IMR-90 (cell line): ENCODE data around the gene SMIM24. TPM values are rescaled to one million over a fixed set of nuclear protein-coding genes. Genes with fewer than 3 reads are reported as not detected.

ENCODE experiments used
- ATAC-seq: fragments of 200-7000 bp; cut with Tn5 transposase; 2 replicates; pipeline ENCODE4 v1.9.1; 2020; ENCODE audit warnings: low read depth, mild to moderate bottlenecking, moderate library complexity
- BruUV-seq: library from RNA; stranded (reverse); fragments of 400-500 nt; replicated peaks from 2 replicates; lab custom pipeline; 2021; lab: Mats Ljungman, UMichigan
- CTCF ChIA-PET: fragments of 300-600 bp; formaldehyde crosslinking; extraction: SDS; loops from one replicate; lab custom pipeline; 2021; ENCODE audit warnings: antibody characterized with exemption; lab: Yijun Ruan, JAX
- POLR2A ChIA-PET: fragments of 300-600 bp; sonication (Branson Sonifier 250); formaldehyde crosslinking; loops from one replicate; lab custom pipeline; 2022; ENCODE audit warnings: antibody characterized with exemption; ENCODE audit not compliant: unreplicated experiment; lab: Charles Lee
- DNase-seq: peaks from one replicate; pipeline ENCODE4 v3.0.0; 2013
- H2AFZ ChIP-seq: replicated peaks from 2 replicates; pipeline ENCODE3; 2013; ENCODE audit warnings: low read length, mild to moderate bottlenecking; ENCODE audit not compliant: poor library complexity
- H2AK5ac ChIP-seq: 2 replicates; pipeline ENCODE4 v1.6.1; 2013; ENCODE audit warnings: low read depth, low read length, inconsistent platforms
- H2AK9ac ChIP-seq: replicated peaks from 2 replicates; pipeline ENCODE3; 2013; ENCODE audit warnings: mild to moderate bottlenecking, low read depth, low read length, moderate library complexity; ENCODE audit not compliant: poor library complexity
- H2BK120ac ChIP-seq: 2 replicates; pipeline ENCODE4 v1.6.1; 2013; ENCODE audit warnings: low read depth, low read length, inconsistent platforms
- H2BK15ac ChIP-seq: 3 replicates; pipeline ENCODE4 v1.6.1; 2013; ENCODE audit warnings: low read depth, low read length, inconsistent platforms
- H2BK20ac ChIP-seq: 2 replicates; pipeline ENCODE4 v1.6.1; 2013; ENCODE audit warnings: low read depth, mild to moderate bottlenecking, inconsistent platforms, low read length, moderate library complexity
- H2BK5ac ChIP-seq: 2 replicates; pipeline ENCODE4 v1.6.1; 2013; ENCODE audit warnings: mild to moderate bottlenecking, low read depth, low read length, inconsistent platforms; ENCODE audit not compliant: poor library complexity, severe bottlenecking
- H3K14ac ChIP-seq: replicated peaks from 2 replicates; pipeline ENCODE4 v1.6.1; 2013; ENCODE audit warnings: low read depth, low read length, inconsistent platforms
- H3K18ac ChIP-seq: 2 replicates; pipeline ENCODE4 v1.6.1; 2013; ENCODE audit warnings: low read depth, low read length, control low read depth
- H3K23ac ChIP-seq: 2 replicates; pipeline ENCODE4 v1.6.1; 2013; ENCODE audit warnings: low read depth, low read length, inconsistent platforms
- H3K27ac ChIP-seq: 2 replicates; pipeline ENCODE4 v1.5.1; 2013; ENCODE audit warnings: mild to moderate bottlenecking, control low read depth, low read length; ENCODE audit not compliant: insufficient read depth
- H3K27me3 ChIP-seq: 2 replicates; pipeline ENCODE4 v1.6.1; 2013; ENCODE audit warnings: low read length; ENCODE audit not compliant: control insufficient read depth, insufficient read depth
- H3K36me3 ChIP-seq: 2 replicates; pipeline ENCODE4 v1.6.1; 2013; ENCODE audit warnings: low read length, mixed read lengths; ENCODE audit not compliant: control insufficient read depth, insufficient read depth
- H3K4ac ChIP-seq: 2 replicates; pipeline ENCODE4 v1.6.1; 2013; ENCODE audit warnings: low read depth, low read length, inconsistent platforms
- H3K4me1 ChIP-seq: 2 replicates; pipeline ENCODE4 v1.6.1; 2013; ENCODE audit warnings: low read length, mixed read lengths; ENCODE audit not compliant: control insufficient read depth, insufficient read depth
- H3K4me2 ChIP-seq: 2 replicates; pipeline ENCODE4 v1.6.1; 2013; ENCODE audit warnings: low read depth, mild to moderate bottlenecking, control low read depth, low read length, moderate library complexity
- H3K4me3 ChIP-seq: 2 replicates; pipeline ENCODE4 v1.5.1; 2013; ENCODE audit warnings: low read depth, mild to moderate bottlenecking, control low read depth, low read length, moderate library complexity; ENCODE audit not compliant: insufficient read depth
- H3K56ac ChIP-seq: 2 replicates; pipeline ENCODE4 v1.6.1; 2013; ENCODE audit warnings: low read length, inconsistent platforms; ENCODE audit not compliant: insufficient read depth; ENCODE audit errors: extremely low read depth
- H3K79me1 ChIP-seq, 2 experiments: 2 replicates each; pipeline ENCODE4 v1.6.1; 2013; ENCODE audit warnings: low read length in 2 of 2, inconsistent platforms in 1 of 2, low read depth in 1 of 2
- H3K9ac ChIP-seq: 2 replicates; pipeline ENCODE4 v1.6.1; 2013; ENCODE audit warnings: low read depth, low read length, control low read depth
- H3K9me1 ChIP-seq: 2 replicates; pipeline ENCODE4 v1.6.1; 2013; ENCODE audit warnings: low read length, inconsistent platforms; ENCODE audit not compliant: insufficient read depth
- H3K9me3 ChIP-seq: 2 replicates; pipeline ENCODE4 v1.6.1; 2013; ENCODE audit warnings: low read length; ENCODE audit not compliant: control insufficient read depth, insufficient read depth
- H4K20me1 ChIP-seq: 2 replicates; pipeline ENCODE4 v1.6.1; 2013; ENCODE audit warnings: low read length, inconsistent platforms; ENCODE audit not compliant: insufficient read depth
- H4K5ac ChIP-seq: 2 replicates; pipeline ENCODE4 v1.6.1; 2013; ENCODE audit warnings: mild to moderate bottlenecking, low read depth, low read length, control low read depth
- H4K8ac ChIP-seq, 2 experiments: 2 replicates each; pipeline ENCODE4 v1.6.1; 2013; ENCODE audit warnings: low read depth in 2 of 2, low read length in 2 of 2, control low read depth in 1 of 2, inconsistent platforms in 1 of 2
- H4K91ac ChIP-seq: 2 replicates; pipeline ENCODE4 v1.6.1; 2013; ENCODE audit warnings: low read depth, low read length, inconsistent platforms; ENCODE audit not compliant: insufficient read depth
- FOS ChIP-seq: fragments of 150-350 bp; IDR thresholded peaks from 2 replicates; pipeline ENCODE4 v1.6.1; 2016; ENCODE audit warnings: low read depth, low read length
- WGBS, 2 experiments: methylation state at CpG; one replicate each; pipeline versions ENCODE4 v1.1.5 to v1.1.7; 2013; ENCODE audit warnings: missing lambda C conversion rate in 2 of 2; ENCODE audit not compliant: insufficient read length in 1 of 2; ENCODE audit errors: extremely low coverage in 2 of 2; 5-methylcytosine and 5-hydroxymethylcytosine counted together
- dilution Hi-C: fragments of 300-500 bp; cut with HindIII; formaldehyde crosslinking; loops from one replicate; pipeline ENCODE4 v1.14.3; 2018; ENCODE audit warnings: low sequenced_read_pairs; ENCODE audit not compliant: unreplicated experiment
- in situ Hi-C: fragments of 300-500 bp; cut with MboI; formaldehyde crosslinking; loops from 3 replicates; pipeline ENCODE4 v1.14.3; 2019; ENCODE audit warnings: low sequenced_read_pairs, inconsistent platforms, mixed read lengths
- intact Hi-C: fragments of 100-400 bp; cut with micrococcal nuclease; formaldehyde crosslinking; loops from 2 replicates; pipeline ENCODE4 v1.10.0; 2022
- polyA plus RNA-seq, 3 experiments: library from polyadenylated mRNA; depleted of rRNA; stranded (reverse); fragments of >200 nt; gene quantifications; 2 replicates each; pipeline ENCODE4 v1.2.3, GENCODE V29; 2012; ENCODE audit warnings: low replicate concordance in 1 of 3
- total RNA-seq: library from RNA; depleted of rRNA; stranded (reverse); fragments of >200 nt; gene quantifications from 2 replicates; pipeline ENCODE4 v1.2.3, GENCODE V29; 2012
- TF ChIP-seq, protein P1 (sequence below): fragments of 150-350 bp; IDR thresholded peaks from 2 replicates; pipeline ENCODE4 v1.6.1; 2017; ENCODE audit warnings: mild to moderate bottlenecking, antibody characterized with exemption, low read length, low read depth

The SMIM24 gene
- total and polyA plus RNA-seq, 2 of the 4 experiments (the other 2 are of a cell fraction): not detected

DNA sequence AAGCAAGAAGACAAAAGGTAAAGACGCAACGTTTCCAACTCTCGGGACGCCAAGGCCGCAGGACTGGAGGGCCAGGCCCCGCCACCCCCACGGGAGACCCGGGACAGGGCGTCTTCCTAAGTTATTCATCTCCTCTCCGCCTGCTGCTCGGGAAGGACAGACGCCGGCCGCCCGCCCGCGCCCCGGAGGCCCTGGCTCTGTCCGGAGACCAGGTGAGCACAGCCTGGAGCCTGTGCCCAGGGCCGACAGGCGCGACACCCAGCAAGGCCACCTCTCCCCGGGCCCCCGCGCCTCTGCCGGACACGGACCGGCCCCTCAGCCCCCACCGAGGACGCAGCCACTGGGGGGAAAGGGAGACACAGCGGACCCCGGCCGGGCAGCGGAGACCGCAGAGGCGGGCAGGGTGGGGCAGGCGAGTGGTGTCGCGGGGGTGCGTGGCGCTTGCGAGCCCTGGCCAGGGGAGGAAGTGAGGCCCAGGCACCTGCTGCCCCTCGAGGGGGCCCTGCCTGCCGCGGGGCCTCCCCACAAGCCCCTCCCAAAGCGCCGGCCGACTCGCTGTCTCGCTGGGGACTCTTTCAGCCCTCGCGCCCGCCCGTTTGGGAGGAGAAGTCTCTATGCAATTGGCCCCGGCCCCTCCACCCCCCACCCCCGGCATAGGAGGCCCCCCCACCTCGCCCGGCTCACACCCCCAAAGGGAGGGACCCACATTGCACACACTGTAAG is 17.2 kb downstream of the SMIM24 start:
- Histone ChIP-seq H3K14ac (no peak overlapping the region), H3K79me1 (peaks cover 22 to 64% of the 10 kb centered on the region in 2 experiments), H2AK9ac (no peak overlapping the region), H2AK5ac (no peak overlapping the region), H3K27ac (no peak overlapping the region), H3K18ac (no peak overlapping the region), H2BK5ac (no peak overlapping the region), H4K5ac (no peak overlapping the region), H4K8ac (no peak overlapping the region), H3K4me1 (peaks cover 16% of the 10 kb centered on the region), H3K4ac (no peak overlapping the region), H3K9me3 (no peaks in the 10 kb centered on the region), H3K36me3 (peaks cover 26% of the 10 kb centered on the region), H2BK15ac (no peak overlapping the region), H3K27me3 (no peaks in the 10 kb centered on the region), H2AFZ (no peak overlapping the region), H3K23ac (no peak overlapping the region), H3K4me3 (no peak overlapping the region), H3K56ac (no peak overlapping the region), H4K20me1 (peaks cover 33% of the 10 kb centered on the region), H3K9me1 (peaks cover 6% of the 10 kb centered on the region; the same call in 1 of the 2 replicates), H3K9ac (no peak overlapping the region), H2BK120ac (no peak overlapping the region), H2BK20ac (no peak overlapping the region), H4K91ac (no peak overlapping the region), H3K4me2 (no peak overlapping the region)
- in situ Hi-C loops (no loop called here), intact Hi-C loops (no loop called here), dilution Hi-C loops (no loop called here)
- DNase-seq (no peak), ATAC-seq (no peak)
- BruUV-seq: no TSS peak
- POLR2A ChIA-PET: no interaction called here
- WGBS, 2 experiments: 90% methylated on average over 8 of the region's 58 CpGs; no CpG with 5 or more reads in 1 of the 2 experiments
- TF ChIP-seq FOS: no peak
- TF ChIP-seq, protein P1, sequence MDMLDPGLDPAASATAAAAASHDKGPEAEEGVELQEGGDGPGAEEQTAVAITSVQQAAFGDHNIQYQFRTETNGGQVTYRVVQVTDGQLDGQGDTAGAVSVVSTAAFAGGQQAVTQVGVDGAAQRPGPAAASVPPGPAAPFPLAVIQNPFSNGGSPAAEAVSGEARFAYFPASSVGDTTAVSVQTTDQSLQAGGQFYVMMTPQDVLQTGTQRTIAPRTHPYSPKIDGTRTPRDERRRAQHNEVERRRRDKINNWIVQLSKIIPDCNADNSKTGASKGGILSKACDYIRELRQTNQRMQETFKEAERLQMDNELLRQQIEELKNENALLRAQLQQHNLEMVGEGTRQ: no peak
- CTCF ChIA-PET: no interaction called here
